Stimulated activated CD4-positive, alpha-beta T cell treated with anti-CD3 and anti-CD28 coated beads, Interleukin-1b, Interleukin-23, amount 100 ng/mL, for 48 hours (primary cell): ENCODE data around the gene CEBPG.
A peak's percentile ranks its signal among the peaks of the same experiment; 100 is the strongest.

Source experiments
- DNase-seq: peaks from one replicate; pipeline ENCODE4 v3.0.0-alpha.2; 2020

CEBPG gene

GRCh38 chr19:33395561-33396550, 22.3 kb downstream of the CEBPG start:
- DNase-seq = no peak

- DNase-seq = no peak
These were observed 23.4 kb downstream of the CEBPG start for GRCh38 chr19:33396701-33397535.

- DNase-seq = no peak
These were observed 24.2 kb downstream of the CEBPG start for GRCh38 chr19:33397536-33398360.

- no peak for DNase-seq
These were observed 25.0 kb downstream of the CEBPG start for GRCh38 chr19:33398361-33399060.

GRCh38 chr19:33399081-33399744, 25.7 kb downstream of the CEBPG start:
- no peak for DNase-seq

- no peak for DNase-seq
These were observed 26.5 kb downstream of the CEBPG start for GRCh38 chr19:33399745-33400681.

- no peak for DNase-seq
These were observed 27.6 kb downstream of the CEBPG start for GRCh38 chr19:33400856-33401682.

GRCh38 chr19:33401683-33402420, 28.3 kb downstream of the CEBPG start:
- DNase-seq = no peak

- no peak for DNase-seq
These were observed 29.1 kb downstream of the CEBPG start for GRCh38 chr19:33402421-33403220.

GRCh38 chr19:33403221-33403972, 29.9 kb downstream of the CEBPG start:
- DNase-seq = no peak

GRCh38 chr19:33403973-33404304, 30.4 kb downstream of the CEBPG start:
- DNase-seq = no peak

GRCh38 chr19:33404506-33405253, 31.2 kb downstream of the CEBPG start:
- no peak for DNase-seq

GRCh38 chr19:33405254-33405552, 31.7 kb downstream of the CEBPG start:
- no peak for DNase-seq

GRCh38 chr19:33405553-33406461, 32.3 kb downstream of the CEBPG start:
- DNase-seq = no peak

- peak; percentile 67 for DNase-seq
These were observed 33.1 kb downstream of the CEBPG start for GRCh38 chr19:33406521-33407139.
